SW 1271 (cell line): ENCODE measurements around the gene HEXB.

Experiments used
- DNase-seq, 2 experiments: peaks; one replicate each; lab custom pipeline; 2025; lab: John Stamatoyannopoulos, UW

Gene HEXB

DNA sequence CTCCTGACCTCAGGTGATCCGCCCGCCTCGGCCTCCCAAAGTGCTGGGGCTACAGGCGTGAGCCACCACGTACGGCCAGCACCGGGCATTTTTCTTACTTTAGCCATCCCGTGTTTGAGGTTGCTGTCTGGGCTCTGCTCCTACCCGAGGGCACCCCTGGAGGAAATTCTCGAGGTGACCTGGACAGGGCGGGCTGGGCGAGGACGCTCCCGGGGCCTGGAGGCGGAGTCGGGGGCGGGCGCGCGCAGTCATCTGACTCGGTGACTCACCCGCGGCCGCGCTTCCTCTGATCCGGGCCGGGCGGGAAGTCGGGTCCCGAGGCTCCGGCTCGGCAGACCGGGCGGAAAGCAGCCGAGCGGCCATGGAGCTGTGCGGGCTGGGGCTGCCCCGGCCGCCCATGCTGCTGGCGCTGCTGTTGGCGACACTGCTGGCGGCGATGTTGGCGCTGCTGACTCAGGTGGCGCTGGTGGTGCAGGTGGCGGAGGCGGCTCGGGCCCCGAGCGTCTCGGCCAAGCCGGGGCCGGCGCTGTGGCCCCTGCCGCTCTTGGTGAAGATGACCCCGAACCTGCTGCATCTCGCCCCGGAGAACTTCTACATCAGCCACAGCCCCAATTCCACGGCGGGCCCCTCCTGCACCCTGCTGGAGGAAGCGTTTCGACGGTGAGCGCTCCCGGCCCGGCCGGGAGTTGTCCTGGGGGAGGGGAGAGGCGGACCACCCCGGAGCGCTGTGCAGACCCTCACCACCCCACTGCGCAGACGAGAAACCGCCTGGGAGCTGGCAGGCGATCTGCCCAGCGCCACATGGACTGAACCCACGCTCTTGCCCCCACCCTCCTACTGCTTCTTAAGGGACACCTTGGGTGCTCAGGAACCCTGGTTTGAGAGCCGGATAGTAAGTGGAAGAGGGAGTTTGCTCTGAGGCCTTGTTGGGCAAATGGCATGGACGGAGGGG is at the start of gene HEXB:
HEXB (plus strand) TSS at position 334 of the 952 bp plus-strand sequence; CDS start at position 362, 28 bp downstream.
- peak; percentile 85 to 86 for DNase-seq

DNA sequence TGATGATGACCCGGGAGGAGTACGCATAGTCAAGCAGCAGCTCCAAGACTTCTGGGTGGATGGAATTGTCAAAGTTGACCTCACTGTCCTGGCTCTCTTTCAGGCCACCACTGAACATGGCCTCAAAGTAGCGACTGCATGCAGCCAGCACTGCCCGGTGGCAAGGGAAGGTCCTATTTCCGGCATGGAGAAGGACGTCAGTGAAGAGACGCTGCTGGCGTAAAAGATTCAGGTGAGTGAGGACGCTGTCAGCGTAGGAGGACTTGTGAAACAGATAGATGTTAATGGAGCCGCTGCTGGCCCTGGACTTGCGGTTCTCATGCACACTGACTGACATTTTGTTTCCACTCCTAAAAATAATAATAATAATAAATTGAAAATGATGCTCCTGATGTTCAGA is 48.9 kb upstream of the HEXB start:
- no peak for DNase-seq

GRCh38 chr5:74636552-74636951 is 48.5 kb upstream of the HEXB start:
- no peak for DNase-seq

- peak in 1 of 2 experiments; percentile 54 for DNase-seq
These were observed 46.5 kb upstream of the HEXB start for GRCh38 chr5:74638544-74638969.

DNA sequence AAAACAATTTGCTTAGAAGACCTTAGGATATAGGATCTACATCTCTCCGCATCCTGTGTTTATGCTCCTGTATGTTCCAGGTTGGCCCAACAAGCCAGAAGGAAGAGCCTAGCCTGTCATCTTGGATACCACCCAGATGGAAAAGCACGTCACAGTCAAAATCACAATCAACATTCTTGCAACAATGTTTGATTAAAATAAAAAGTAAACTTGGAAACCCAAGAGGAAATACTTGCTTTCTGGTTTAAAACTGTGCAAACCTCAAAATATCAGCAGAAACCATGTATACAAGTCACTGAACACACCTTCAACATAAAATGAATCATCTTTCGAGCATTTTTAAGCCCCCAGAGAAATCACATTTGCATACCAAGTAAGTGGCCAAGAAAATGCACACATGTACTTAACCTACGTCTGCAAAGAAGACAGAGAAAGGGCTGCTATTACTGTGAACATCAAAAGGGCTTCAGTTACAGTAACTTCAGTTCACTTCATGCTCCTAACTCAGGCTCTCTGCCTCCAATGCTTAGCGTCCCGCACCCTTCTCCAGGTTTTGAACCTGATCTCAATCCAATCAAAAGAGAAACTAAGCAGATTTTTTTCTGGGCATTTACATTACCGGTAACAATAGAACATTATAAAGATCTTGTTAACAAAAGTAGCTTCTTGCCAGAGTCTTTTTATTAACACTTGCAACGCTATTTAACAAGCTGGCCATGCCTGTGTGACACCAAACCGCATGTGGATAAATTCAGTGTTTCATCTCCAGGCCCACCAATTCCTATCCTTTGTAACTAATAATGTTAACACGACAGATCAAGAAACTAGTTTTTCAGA is 45.8 kb upstream of the HEXB start:
- DNase-seq, result peak in 1 of 2 experiments; percentile 54

DNA sequence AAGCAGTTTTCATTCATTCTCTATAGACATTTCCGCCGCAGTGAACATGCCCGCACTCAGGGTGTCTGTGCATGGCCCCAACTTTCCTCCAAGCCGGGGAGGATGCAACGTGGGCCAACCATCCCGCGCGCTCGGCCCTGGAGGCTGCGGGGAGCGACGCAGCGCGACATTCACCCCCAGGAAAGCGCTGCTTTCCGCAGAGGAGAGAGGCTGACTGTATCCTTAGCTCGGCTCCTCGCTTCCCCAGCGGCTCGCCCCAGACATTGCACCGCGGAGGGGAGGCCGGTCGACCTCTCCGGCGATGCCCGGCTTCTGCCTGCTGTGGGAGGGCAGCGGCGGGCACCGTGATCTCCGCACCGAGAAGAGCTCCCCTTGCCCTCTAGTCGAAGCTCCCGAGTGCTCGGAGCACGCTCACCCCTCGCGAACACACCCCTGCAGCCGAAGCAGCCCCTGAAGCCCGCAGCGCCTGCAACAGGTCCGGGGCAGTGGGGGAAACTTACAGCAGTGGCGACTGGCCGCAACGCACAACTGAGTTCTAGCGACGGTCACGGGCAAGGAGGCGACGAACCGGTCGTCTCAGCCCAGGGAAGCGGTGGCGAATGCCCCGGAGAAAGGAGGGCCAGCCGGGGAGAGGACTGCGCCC is 45.1 kb upstream of the HEXB start:
- no peak for DNase-seq

- peak; percentile 91 to 94 for DNase-seq
These were observed 44.5 kb upstream of the HEXB start, which contains the start of gene ENC1 for GRCh38 chr5:74640450-74640953. ENC1 (minus strand) TSS chr5:74640728; CDS start chr5:74636485, 4,243 bp downstream.

DNA sequence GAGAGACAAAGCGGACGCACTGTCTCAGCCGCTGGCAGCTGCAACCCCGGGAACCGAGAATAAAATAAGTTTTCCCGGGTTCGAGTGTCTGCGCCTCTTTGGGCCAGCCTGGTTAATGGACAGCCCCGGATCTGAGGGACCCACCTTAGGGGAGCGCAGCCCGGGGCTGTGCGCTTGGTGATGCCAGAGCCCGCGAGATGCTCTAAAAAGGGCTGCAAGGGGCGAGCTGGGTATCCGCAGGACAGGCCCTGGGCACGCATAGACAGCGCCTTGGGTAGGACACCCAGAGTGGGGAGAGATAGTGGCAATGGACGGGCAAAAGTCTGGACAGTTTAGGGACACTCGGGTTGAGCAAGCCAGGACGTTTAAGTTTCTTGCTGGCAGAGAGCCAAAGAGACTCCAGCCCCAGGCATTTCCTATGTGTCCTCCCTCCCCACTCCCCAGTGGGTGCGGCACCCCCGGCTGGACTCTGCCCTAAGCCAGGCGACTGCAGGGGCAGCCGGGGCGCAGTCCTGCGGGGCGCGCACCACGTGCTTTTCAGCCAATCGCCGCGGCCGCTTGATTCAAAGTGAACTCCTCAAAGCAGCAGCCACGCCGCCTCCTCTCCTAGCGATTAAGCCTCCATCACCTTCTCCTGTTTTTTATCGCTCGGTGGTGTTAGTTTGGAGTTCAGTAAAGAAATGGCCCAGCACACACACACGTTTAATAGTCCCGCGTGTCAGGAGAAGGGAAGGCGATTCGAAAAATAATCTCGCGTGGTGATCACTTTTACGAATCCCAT is 43.9 kb upstream of the HEXB start:
- DNase-seq, result peak; percentile 91 to 93

DNA sequence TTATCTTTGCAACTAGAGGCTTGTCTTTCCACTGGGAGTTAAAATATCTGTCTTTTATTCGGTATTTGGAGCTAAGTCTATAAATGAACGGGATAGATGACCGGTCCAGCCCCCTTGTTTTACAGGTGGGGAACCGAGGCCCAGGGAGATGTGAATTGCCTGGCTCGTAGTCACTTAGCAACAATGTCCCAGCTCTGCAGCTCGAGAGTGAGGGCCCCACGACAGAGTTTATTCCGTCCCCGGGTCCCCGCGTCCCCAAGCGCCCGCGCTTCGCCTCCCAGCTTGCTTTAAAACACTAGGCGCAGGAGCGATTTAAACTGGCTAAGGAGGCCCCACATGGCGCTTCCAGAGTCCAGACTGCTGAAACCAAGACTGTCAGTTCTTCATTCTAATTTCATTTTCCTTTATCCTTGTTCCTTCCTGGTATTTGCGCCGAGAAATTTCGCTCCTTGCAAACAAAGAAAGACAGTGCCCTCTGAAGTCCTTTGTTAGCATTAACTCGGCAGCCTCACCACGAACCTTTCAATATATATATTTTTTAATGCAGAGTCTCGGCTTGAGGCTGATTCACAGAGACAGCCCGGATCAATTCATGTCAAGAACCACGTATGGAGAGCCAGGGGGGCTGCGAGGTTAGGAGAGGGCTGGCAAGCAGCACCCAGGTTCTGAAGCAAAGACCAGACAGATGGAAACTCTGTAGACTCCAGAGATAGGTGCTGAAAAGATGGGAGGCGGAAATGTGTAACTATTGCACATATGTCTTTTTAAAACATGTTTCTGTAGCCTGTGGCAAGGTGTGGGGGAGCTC is 43.1 kb upstream of the HEXB start:
- peak; percentile 71 to 91 for DNase-seq

GRCh38 chr5:74642543-74642863 is 42.5 kb upstream of the HEXB start:
- no peak for DNase-seq

GRCh38 chr5:74643111-74643562 is 41.9 kb upstream of the HEXB start:
- DNase-seq, result peak; percentile 81 to 93

DNA sequence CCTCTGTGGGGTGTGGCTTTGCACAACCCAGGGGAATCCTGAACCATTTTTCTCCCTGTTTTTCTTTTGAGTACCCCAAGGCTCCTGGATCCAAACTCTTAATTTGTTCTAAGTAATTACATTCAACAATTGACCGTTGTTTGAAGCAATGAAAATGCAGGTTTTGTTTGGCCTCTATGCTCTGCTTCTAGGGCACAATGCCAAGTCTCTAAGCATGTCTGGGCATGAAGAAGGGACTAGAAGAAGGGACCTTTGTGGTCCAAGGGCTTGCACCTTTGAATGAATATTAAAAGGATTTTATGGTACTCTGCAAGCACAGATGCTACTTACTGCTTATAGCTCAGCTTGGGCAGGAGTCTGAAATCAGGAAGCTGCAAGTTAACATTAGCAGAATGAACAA is 37.9 kb upstream of the HEXB start:
- no peak for DNase-seq

- DNase-seq, result peak; percentile 26 to 77
These were observed 36.2 kb upstream of the HEXB start for GRCh38 chr5:74648835-74649293.

DNA sequence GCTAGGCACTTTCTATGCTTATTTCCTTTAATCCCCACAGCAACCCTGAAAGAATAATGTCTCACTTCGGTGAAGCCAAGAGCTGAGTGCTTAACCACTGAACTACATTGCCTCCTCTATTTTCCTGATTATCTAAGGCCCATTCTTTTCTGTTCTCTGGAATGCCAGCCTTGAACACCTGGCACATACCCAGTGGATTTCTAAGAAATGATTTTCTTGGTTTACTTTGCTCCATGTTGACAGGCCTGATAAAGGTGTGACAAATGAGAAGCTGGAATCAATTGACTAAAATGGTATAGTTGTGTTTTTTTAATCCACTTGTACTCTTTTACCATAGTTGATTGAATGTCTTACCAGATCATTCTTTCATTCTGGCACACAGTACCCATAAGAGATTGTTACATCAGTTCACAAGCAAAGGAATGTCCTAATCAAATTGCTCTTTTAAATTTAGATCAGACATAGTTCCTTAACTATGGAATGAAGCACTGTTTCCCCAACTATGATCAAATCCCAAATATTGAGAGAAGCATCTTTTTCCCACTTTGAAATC is 35.5 kb upstream of the HEXB start:
- DNase-seq, result no peak

DNA sequence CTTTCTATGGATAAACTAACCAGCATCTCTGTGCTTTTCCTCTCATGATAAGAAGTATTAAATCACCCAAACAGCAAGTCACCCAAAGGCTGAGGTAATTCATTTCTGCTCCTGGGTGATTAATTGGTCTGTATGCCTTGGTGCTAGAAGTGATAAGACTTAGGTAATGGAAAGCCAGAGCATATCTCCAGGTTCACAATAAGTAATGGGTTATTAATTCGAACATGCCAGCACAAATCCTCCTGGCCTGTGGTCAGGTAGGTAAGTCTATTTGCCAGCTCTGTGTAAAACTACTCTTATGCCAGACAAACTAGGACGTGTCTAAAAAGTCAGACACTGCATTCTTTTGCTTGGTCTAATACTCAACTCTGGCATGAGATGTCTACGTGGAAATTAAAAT is 33.3 kb upstream of the HEXB start:
- no peak for DNase-seq

- DNase-seq, result no peak
These were observed 32.5 kb upstream of the HEXB start for GRCh38 chr5:74652576-74652975.

DNA sequence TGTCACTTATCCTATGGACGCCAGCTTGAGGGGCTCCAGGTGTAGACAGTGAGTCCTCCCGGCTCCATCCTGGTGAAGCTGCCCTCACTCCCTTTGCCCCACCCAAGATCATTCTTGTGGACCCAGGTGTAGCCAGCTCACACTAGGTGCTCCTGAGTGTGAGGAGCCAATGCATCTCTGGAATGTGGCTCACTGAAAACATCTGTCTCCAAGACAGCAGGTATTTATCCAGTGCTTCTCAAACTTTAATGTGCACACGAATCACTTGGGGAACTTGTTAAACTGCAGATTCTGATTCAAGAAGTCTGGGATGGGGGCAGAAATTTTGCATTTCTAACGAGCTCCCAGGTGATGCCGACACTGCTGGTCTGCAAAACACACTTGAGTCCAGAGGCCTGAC is 31.0 kb upstream of the HEXB start:
- no peak for DNase-seq

GRCh38 chr5:74655206-74655605 is 29.8 kb upstream of the HEXB start:
- DNase-seq, result no peak

DNA sequence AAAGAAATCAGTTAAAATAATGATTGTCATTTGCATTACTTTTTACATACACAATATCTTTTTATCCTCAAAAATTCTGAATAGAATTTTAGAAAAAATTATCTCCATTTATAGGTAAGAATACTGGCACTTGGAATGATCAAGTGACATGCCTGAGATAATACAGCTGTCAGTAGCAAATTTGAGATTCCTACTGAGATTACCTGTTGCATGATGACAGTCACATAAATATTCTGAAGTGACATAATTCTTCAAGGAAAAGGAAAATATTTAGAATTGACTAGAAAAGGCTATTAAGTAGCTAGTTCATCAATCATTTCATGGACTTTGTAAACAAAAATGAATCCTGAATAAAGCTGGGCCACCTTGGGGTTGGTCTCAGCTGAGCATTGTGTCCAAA is 29.3 kb upstream of the HEXB start:
- no peak for DNase-seq

- DNase-seq, result no peak
These were observed 27.9 kb upstream of the HEXB start for GRCh38 chr5:74657165-74657564.
